Epithelial cell of proximal tubule (primary cell): ENCODE results near the gene THRSP. TPM values are rescaled to one million over a fixed set of nuclear protein-coding genes. Genes with fewer than 3 reads are reported as not detected.
"Not testable (repeated sequence)": the region's sequence is repeated elsewhere in the genome, so short reads cannot be mapped to it uniquely, and the experiment has no call there.

Experiments used
- DNase-seq: peaks from one replicate; pipeline ENCODE4 v3.0.0-alpha.2; 2011; ENCODE audit warnings: low read depth
- H3K4me3 ChIP-seq: 2 replicates; pipeline ENCODE4 v1.5.1; 2011; ENCODE audit warnings: low read depth, mild to moderate bottlenecking, low read length
- CTCF ChIP-seq: conservative IDR thresholded peaks from 2 replicates; pipeline ENCODE4 v1.5.1; 2012; ENCODE audit warnings: low read depth, mild to moderate bottlenecking, low read length
- total RNA-seq: library from RNA; depleted of rRNA; stranded (reverse); fragments of >200 nt; gene quantifications from 2 replicates; pipeline ENCODE4 v1.2.3, GENCODE V29; 2015

THRSP gene
- total RNA-seq, 1 donor from 2014 or later: not detected

- no peak for TF ChIP-seq CTCF
- no peak overlapping the region for H3K4me3 ChIP-seq
These were observed 17.2 kb upstream of the THRSP start for GRCh38 chr11:78046486-78046854.

GRCh38 chr11:78048561-78048960 is 15.1 kb upstream of the THRSP start:
- no peak for DNase-seq
- no peak for TF ChIP-seq CTCF
- no peak overlapping the region for H3K4me3 ChIP-seq

More at GRCh38 chr11:78046486-78046854, 17.2 kb upstream of the THRSP start:
- DNase-seq: no peak

GRCh38 chr11:78049348-78049747 is 14.3 kb upstream of the THRSP start:
- DNase-seq: no peak
- TF ChIP-seq CTCF: no peak
- H3K4me3 ChIP-seq: no peak overlapping the region

- H3K4me3 ChIP-seq: no peak overlapping the region
- no peak for TF ChIP-seq CTCF
- DNase-seq: no peak
These were observed 12.5 kb upstream of the THRSP start for GRCh38 chr11:78050964-78051831.

- no peak for DNase-seq
- no peak for TF ChIP-seq CTCF
- H3K4me3 ChIP-seq: no peak overlapping the region
These were observed 8.7 kb upstream of the THRSP start for GRCh38 chr11:78054971-78055370.

GRCh38 chr11:78056093-78056492 is 7.6 kb upstream of the THRSP start:
- no peak for TF ChIP-seq CTCF
- no peak overlapping the region for H3K4me3 ChIP-seq
- DNase-seq: no peak

GRCh38 chr11:78057462-78058055 is 6.1 kb upstream of the THRSP start:
- no peak for DNase-seq
- TF ChIP-seq CTCF: no peak
- H3K4me3 ChIP-seq: no peak overlapping the region

GRCh38 chr11:78059749-78060328 is 3.8 kb upstream of the THRSP start:
- not testable (repeated sequence) for H3K4me3 ChIP-seq, DNase-seq
